ENCODE measurements around the gene ATG16L1.

DNA sequence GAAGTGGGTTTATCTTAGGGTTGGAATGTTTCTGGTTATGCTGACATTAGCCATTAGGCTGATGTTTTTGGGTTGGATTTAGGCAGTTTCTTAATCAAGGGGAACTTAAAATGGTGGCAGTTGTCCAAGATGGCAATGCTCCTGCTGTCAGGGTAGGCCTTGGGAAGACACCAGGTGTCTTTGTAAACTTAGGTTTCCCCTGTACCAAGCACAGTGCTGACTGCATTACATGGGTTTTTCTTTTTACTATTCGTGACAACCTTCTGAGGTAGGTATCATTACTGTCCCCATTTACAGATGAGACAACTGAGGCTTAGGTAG is 528 bp upstream of the ATG16L1 start:
- TF ChIP-seq, protein P1, sequence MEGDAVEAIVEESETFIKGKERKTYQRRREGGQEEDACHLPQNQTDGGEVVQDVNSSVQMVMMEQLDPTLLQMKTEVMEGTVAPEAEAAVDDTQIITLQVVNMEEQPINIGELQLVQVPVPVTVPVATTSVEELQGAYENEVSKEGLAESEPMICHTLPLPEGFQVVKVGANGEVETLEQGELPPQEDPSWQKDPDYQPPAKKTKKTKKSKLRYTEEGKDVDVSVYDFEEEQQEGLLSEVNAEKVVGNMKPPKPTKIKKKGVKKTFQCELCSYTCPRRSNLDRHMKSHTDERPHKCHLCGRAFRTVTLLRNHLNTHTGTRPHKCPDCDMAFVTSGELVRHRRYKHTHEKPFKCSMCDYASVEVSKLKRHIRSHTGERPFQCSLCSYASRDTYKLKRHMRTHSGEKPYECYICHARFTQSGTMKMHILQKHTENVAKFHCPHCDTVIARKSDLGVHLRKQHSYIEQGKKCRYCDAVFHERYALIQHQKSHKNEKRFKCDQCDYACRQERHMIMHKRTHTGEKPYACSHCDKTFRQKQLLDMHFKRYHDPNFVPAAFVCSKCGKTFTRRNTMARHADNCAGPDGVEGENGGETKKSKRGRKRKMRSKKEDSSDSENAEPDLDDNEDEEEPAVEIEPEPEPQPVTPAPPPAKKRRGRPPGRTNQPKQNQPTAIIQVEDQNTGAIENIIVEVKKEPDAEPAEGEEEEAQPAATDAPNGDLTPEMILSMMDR (IDR thresholded peaks at IDR 0.05): no peak
- no peak for TF ChIP-seq POLR2A (IDR thresholded peaks at IDR 0.05)

Data from ovary (tissue), 3 donors.